GM13976 (cell line): Measurements from ENCODE around the gene SLC4A8.

Source experiments
- DNase-seq: peaks from one replicate; pipeline ENCODE4 v3.0.0; 2012; ENCODE audit warnings: low spot score
- CTCF ChIP-seq: IDR thresholded peaks from 2 replicates; pipeline ENCODE4 v1.5.1; 2012; ENCODE audit warnings: borderline replicate concordance, mild to moderate bottlenecking; ENCODE audit not compliant: insufficient read depth; ENCODE audit errors: extremely low read depth, missing control alignments, control extremely low read depth
- in situ Hi-C: fragments of 300-500 bp; cut with MboI; formaldehyde crosslinking; loops from one replicate; pipeline ENCODE4 v1.12.0; 2022; ENCODE audit warnings: low sequenced_read_pairs, mixed read lengths, inconsistent platforms; ENCODE audit not compliant: unreplicated experiment

The SLC4A8 gene

GRCh38 chr12:51547606-51548005 is 123.0 kb downstream of the SLC4A8 start:
- DNase-seq, result no peak
- in situ Hi-C loops, result no loop called here
- TF ChIP-seq CTCF, result no peak

- in situ Hi-C loops, result no loop called here
- TF ChIP-seq CTCF, result no peak
Observed at GRCh38 chr12:51548241-51548640, 123.6 kb downstream of the SLC4A8 start.

GRCh38 chr12:51549637-51550036 is 125.0 kb downstream of the SLC4A8 start:
- in situ Hi-C loops, result no loop called here
- DNase-seq, result no peak

More at GRCh38 chr12:51548241-51548640, 123.6 kb downstream of the SLC4A8 start:
- DNase-seq, result no peak

More at GRCh38 chr12:51549637-51550036, 125.0 kb downstream of the SLC4A8 start:
- no peak for TF ChIP-seq CTCF
